ENCODE measurements around the gene COL19A1.

GRCh38 chr6:70079241-70079640, 212.9 kb downstream of the COL19A1 start:
- TF ChIP-seq CTCF (IDR thresholded peaks at IDR 0.05; ENCODE audit: low read depth, low read length) (no peak), EZH2phosphoT487 (IDR thresholded peaks at IDR 0.05; ENCODE audit: low read depth) (no peak)

Data from OCI-LY3 (cell line).